ENCODE results near the gene BCL2.

BCL2 gene

DNA sequence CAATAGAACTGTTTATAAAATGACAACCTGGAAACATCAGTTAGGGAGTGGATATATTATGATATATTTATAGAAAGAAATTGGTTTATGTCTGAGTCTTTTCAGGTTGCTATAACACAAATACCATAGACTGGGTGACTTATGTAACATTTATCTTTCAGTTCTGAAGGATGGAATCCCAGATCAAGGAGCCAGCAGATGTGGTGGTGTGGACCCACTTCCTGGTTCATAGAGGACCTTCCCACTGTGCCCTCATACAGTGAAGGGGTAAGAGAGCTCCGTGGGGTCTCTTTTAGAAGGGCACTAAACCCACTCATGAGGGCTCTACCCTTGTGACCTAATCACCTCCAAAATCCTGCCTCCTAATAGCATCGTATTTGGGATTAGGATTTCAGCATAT, 86.7 kb downstream of the BCL2 start:
- TF ChIP-seq CREB1 (IDR thresholded peaks at IDR 0.05; ENCODE audit: low read depth) = no peak

GRCh38 chr18:63229971-63230370, 89.6 kb downstream of the BCL2 start:
- TF ChIP-seq CEBPB (IDR thresholded peaks at IDR 0.05) (no peak), EGR1 (IDR thresholded peaks at IDR 0.05) (no peak), TEAD4 (IDR thresholded peaks at IDR 0.05) (no peak), TAF1 (IDR thresholded peaks at IDR 0.05; ENCODE audit: low read depth) (no peak), RAD21 (IDR thresholded peaks at IDR 0.05; ENCODE audit: low read depth) (no peak), NFIC (IDR thresholded peaks at IDR 0.05) (no peak), EP300 (IDR thresholded peaks at IDR 0.05; ENCODE audit: borderline replicate concordance) (no peak), ZBTB7A (IDR thresholded peaks at IDR 0.05; ENCODE audit: low read depth) (no peak), FOXM1 (IDR thresholded peaks at IDR 0.05; ENCODE audit: borderline replicate concordance, low read depth) (no peak), CREB1 (IDR thresholded peaks at IDR 0.05; ENCODE audit: low read depth) (no peak), YY1 (IDR thresholded peaks at IDR 0.05; ENCODE audit: low read depth) (no peak), TCF12 (IDR thresholded peaks at IDR 0.05; ENCODE audit: low read depth) (no peak)
- TF ChIP-seq, protein P1, sequence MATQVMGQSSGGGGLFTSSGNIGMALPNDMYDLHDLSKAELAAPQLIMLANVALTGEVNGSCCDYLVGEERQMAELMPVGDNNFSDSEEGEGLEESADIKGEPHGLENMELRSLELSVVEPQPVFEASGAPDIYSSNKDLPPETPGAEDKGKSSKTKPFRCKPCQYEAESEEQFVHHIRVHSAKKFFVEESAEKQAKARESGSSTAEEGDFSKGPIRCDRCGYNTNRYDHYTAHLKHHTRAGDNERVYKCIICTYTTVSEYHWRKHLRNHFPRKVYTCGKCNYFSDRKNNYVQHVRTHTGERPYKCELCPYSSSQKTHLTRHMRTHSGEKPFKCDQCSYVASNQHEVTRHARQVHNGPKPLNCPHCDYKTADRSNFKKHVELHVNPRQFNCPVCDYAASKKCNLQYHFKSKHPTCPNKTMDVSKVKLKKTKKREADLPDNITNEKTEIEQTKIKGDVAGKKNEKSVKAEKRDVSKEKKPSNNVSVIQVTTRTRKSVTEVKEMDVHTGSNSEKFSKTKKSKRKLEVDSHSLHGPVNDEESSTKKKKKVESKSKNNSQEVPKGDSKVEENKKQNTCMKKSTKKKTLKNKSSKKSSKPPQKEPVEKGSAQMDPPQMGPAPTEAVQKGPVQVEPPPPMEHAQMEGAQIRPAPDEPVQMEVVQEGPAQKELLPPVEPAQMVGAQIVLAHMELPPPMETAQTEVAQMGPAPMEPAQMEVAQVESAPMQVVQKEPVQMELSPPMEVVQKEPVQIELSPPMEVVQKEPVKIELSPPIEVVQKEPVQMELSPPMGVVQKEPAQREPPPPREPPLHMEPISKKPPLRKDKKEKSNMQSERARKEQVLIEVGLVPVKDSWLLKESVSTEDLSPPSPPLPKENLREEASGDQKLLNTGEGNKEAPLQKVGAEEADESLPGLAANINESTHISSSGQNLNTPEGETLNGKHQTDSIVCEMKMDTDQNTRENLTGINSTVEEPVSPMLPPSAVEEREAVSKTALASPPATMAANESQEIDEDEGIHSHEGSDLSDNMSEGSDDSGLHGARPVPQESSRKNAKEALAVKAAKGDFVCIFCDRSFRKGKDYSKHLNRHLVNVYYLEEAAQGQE (IDR thresholded peaks at IDR 0.05; ENCODE audit: low read depth) = no peak
- TF ChIP-seq, protein P2, sequence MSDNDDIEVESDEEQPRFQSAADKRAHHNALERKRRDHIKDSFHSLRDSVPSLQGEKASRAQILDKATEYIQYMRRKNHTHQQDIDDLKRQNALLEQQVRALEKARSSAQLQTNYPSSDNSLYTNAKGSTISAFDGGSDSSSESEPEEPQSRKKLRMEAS (IDR thresholded peaks at IDR 0.05) = no peak
- TF ChIP-seq, protein P3, sequence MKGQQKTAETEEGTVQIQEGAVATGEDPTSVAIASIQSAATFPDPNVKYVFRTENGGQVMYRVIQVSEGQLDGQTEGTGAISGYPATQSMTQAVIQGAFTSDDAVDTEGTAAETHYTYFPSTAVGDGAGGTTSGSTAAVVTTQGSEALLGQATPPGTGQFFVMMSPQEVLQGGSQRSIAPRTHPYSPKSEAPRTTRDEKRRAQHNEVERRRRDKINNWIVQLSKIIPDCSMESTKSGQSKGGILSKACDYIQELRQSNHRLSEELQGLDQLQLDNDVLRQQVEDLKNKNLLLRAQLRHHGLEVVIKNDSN (IDR thresholded peaks at IDR 0.05) = no peak

DNA sequence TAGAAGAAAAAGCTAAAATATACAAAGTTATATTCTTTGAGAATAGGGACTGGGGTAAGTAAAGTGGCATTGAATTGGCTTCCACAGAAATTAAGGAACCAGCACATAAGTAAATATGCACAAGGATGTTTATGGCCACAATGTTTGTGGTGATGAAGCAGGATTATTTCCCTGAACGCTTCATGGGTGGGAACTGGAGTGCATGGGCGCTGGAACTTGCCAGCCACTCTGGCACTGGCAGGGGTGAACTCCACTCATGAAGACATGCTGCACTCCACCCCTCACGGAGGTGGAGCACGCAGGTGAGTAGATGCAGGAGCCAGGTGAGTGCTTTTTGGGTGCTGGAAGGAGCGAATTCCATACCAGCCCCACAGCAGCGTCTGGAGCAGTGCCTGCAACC, 94.1 kb downstream of the BCL2 start:
- TF ChIP-seq RAD21 (IDR thresholded peaks at IDR 0.05; ENCODE audit: low read depth) (no peak), CEBPB (IDR thresholded peaks at IDR 0.05) (no peak), EP300 (IDR thresholded peaks at IDR 0.05; ENCODE audit: borderline replicate concordance) (no peak), NFIC (IDR thresholded peaks at IDR 0.05) (no peak), TCF12 (IDR thresholded peaks at IDR 0.05; ENCODE audit: low read depth) (no peak), FOXM1 (IDR thresholded peaks at IDR 0.05; ENCODE audit: borderline replicate concordance, low read depth) (no peak), ZBTB7A (IDR thresholded peaks at IDR 0.05; ENCODE audit: low read depth) (no peak), TAF1 (IDR thresholded peaks at IDR 0.05; ENCODE audit: low read depth) (no peak), YY1 (IDR thresholded peaks at IDR 0.05; ENCODE audit: low read depth) (no peak), EGR1 (IDR thresholded peaks at IDR 0.05) (no peak), TEAD4 (IDR thresholded peaks at IDR 0.05) (no peak), CREB1 (IDR thresholded peaks at IDR 0.05; ENCODE audit: low read depth) (no peak)
- TF ChIP-seq, protein P2 (IDR thresholded peaks at IDR 0.05) = no peak
- TF ChIP-seq, protein P1 (IDR thresholded peaks at IDR 0.05; ENCODE audit: low read depth) = no peak
- TF ChIP-seq, protein P3 (IDR thresholded peaks at IDR 0.05) = no peak

DNA sequence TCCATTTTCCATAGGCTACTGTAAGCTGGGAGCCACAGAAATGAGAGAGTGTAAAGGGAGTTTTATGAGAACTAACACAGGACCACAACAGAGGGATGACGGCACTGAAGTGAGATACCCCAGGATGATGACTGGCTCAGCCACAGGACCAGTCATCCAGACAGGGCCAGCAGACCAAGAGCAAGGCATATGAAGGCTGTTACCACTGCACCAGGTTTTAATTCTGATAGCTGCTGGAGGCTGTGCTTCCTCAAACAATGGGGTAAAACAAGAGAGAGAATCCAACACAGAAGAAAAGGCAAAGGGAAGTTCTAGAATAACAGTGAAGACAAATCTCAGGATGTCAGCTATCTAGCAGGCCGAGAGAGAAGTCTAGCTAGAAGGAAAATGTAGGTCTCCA, 94.9 kb downstream of the BCL2 start:
- TF ChIP-seq FOXM1 (IDR thresholded peaks at IDR 0.05; ENCODE audit: borderline replicate concordance, low read depth) (no peak), RAD21 (IDR thresholded peaks at IDR 0.05; ENCODE audit: low read depth) (no peak), CEBPB (IDR thresholded peaks at IDR 0.05) (no peak), YY1 (IDR thresholded peaks at IDR 0.05; ENCODE audit: low read depth) (no peak), TAF1 (IDR thresholded peaks at IDR 0.05; ENCODE audit: low read depth) (no peak), NFIC (IDR thresholded peaks at IDR 0.05) (no peak), ZBTB7A (IDR thresholded peaks at IDR 0.05; ENCODE audit: low read depth) (no peak), CREB1 (IDR thresholded peaks at IDR 0.05; ENCODE audit: low read depth) (no peak)
- TF ChIP-seq, protein P3 (IDR thresholded peaks at IDR 0.05) = no peak
- TF ChIP-seq, protein P2 (IDR thresholded peaks at IDR 0.05) = no peak
- TF ChIP-seq, protein P1 (IDR thresholded peaks at IDR 0.05; ENCODE audit: low read depth) = no peak

Data from Ishikawa (cell line).